ENCODE measurements around the gene SUV39H2.
"Not testable (repeated sequence)": the region's sequence is repeated elsewhere in the genome, so short reads cannot be mapped to it uniquely, and the experiment has no call there.

The SUV39H2 gene

DNA sequence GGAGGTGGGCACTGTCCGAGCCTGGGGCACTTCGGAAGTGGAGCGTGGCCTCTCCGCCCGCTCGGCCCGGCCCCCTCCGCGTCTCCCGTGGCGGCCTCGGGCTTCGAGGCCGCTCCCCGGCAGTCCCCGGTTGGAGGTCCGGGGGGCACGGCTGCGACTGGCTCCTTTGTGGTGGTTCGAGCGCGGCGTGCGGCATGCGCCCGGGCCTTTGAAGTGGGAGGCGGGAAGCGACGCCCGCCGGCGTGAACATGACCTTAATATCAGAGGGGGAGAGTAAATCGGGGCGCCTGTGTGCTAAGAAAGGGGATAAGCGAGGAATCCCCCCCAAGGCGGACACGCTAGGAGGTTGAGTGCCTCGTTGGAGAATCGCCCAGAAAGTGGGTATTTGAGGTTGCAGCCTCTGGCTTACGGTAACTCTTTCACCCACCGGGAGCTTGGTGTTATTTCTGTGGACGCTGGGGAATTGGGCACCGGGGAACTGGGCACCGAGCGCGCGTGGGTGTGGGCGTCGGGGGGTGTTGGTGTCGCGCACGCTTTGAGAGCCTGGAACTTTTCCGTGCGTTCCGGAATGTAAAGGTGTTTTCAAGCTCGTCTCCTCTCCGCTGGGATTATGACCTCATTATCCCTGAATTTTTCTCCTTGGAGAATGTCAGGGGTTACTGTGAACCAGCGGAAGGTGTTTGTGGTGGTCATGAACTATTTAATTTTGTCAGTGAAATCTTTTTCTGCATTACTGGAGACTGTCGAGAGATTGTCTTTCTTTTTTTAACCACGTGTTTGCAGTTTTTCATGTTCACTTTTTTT is 660 bp downstream of the SUV39H2 start:
- no peaks in the 10 kb centered on the region for H3K9me3 ChIP-seq (ENCODE audit: insufficient read depth, low read depth, low read length)
- peaks cover 35% of the 10 kb centered on the region for H3K4me1 ChIP-seq (ENCODE audit: insufficient read depth, low read length)
- H3K27me3 ChIP-seq (ENCODE audit: insufficient read depth, low read length) = no peaks in the 10 kb centered on the region
- H3K27ac ChIP-seq (ENCODE audit: low read depth, low read length) = peak overlapping the region; percentile 89
- under 1% methylated on average over 59 of the region's 60 CpGs for WGBS
- peak overlapping the region; percentile 93 for H3K9ac ChIP-seq (ENCODE audit: low read depth, low read length)
- peak overlapping the region; percentile 98 for H3K4me3 ChIP-seq (ENCODE audit: low read length)
- H3K36me3 ChIP-seq (ENCODE audit: insufficient read depth, low read length) = peaks cover 21% of the 10 kb centered on the region

DNA sequence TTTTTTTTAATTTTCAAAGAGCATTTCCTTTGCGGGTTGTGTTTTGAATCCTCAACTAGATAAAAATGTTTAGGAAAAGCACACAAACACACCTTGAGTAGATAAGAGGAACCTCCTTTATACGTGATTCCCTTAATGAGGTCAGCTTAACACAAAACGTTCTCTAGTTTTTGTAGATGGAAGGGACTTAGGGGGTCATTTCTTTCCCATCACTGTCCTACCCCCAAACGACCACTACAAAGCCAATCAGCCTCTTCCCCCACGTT is 1.2 kb downstream of the SUV39H2 start:
- H3K9me3 ChIP-seq (ENCODE audit: insufficient read depth, low read depth, low read length) = no peaks in the 10 kb centered on the region
- no peak overlapping the region for H3K27ac ChIP-seq (ENCODE audit: low read depth, low read length)
- H3K4me1 ChIP-seq (ENCODE audit: insufficient read depth, low read length) = peaks cover 35% of the 10 kb centered on the region
- H3K36me3 ChIP-seq (ENCODE audit: insufficient read depth, low read length) = peaks cover 26% of the 10 kb centered on the region
- H3K9ac ChIP-seq (ENCODE audit: low read depth, low read length) = peak overlapping the region; percentile 93
- peak overlapping the region; percentile 98 for H3K4me3 ChIP-seq (ENCODE audit: low read length)
- H3K27me3 ChIP-seq (ENCODE audit: insufficient read depth, low read length) = no peaks in the 10 kb centered on the region
- WGBS = 0% methylated on average over 1 of the region's 5 CpGs

DNA sequence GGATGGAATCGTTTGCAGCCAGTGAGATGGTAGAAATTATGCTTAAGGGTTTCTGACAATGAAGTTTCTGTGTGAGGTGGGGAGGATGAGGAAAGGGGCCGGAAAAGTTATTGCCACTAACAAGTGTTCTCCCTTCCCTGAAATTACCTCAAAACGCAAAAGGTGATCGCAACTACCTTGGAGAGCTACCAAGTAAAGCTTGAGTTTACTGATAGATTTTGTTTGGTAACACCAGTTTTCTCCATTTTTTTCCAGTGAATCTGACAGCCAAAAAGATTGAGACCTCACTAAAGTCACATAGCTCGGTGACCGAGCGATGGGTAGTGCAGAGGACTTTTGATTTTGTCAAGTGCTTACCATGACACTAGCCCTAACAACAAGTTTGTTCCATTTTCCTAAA is 1.6 kb downstream of the SUV39H2 start:
- H3K4me3 ChIP-seq (ENCODE audit: low read length) = peak overlapping the region; percentile 98
- H3K27ac ChIP-seq (ENCODE audit: low read depth, low read length) = no peak overlapping the region
- no peaks in the 10 kb centered on the region for H3K9me3 ChIP-seq (ENCODE audit: insufficient read depth, low read depth, low read length)
- peak overlapping the region; percentile 93; the same call in 1 of the 2 replicates for H3K9ac ChIP-seq (ENCODE audit: low read depth, low read length)
- WGBS = 43% methylated on average over 7 of the region's 7 CpGs
- no peaks in the 10 kb centered on the region for H3K27me3 ChIP-seq (ENCODE audit: insufficient read depth, low read length)
- H3K36me3 ChIP-seq (ENCODE audit: insufficient read depth, low read length) = peaks cover 30% of the 10 kb centered on the region
- peaks cover 35% of the 10 kb centered on the region for H3K4me1 ChIP-seq (ENCODE audit: insufficient read depth, low read length)

GRCh38 chr10:14884082-14884481 is 5.4 kb downstream of the SUV39H2 start:
- Histone ChIP-seq H3K9ac (ENCODE audit: low read depth, low read length) (no peak overlapping the region), H3K27ac (ENCODE audit: low read depth, low read length) (no peak overlapping the region), H3K27me3 (ENCODE audit: insufficient read depth, low read length) (no peaks in the 10 kb centered on the region), H3K9me3 (ENCODE audit: insufficient read depth, low read depth, low read length) (no peaks in the 10 kb centered on the region), H3K4me3 (ENCODE audit: low read length) (no peak overlapping the region), H3K4me1 (ENCODE audit: insufficient read depth, low read length) (peaks cover 16% of the 10 kb centered on the region), H3K36me3 (ENCODE audit: insufficient read depth, low read length) (peaks cover 48% of the 10 kb centered on the region)
- 94% methylated on average over 3 of the region's 3 CpGs for WGBS

DNA sequence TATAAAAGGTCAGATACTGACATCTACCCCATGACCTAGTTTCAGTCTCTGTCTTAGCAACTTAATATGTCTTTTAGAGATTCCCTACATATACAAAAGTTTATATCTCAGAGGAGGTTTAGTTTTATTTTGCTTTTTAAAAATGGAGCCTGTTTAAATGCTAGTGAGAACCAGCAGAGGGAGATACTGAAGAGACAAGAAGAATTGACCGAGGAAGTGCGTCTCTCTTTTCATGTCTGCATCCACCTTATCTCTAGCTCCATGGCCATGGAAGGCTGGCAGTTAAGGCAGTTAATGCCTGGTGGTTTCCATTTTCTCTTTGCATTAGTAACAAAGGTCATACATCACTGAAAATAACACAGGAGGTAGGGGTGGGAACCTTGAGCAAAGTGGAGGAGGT is 10.7 kb downstream of the SUV39H2 start:
- H3K9ac ChIP-seq (ENCODE audit: low read depth, low read length) = no peak overlapping the region
- 82% methylated on average over 2 of the region's 2 CpGs for WGBS

GRCh38 chr10:14891151-14891550 is 12.5 kb downstream of the SUV39H2 start:
- H3K27me3 ChIP-seq (ENCODE audit: insufficient read depth, low read length) = no peaks in the 10 kb centered on the region
- H3K4me1 ChIP-seq (ENCODE audit: insufficient read depth, low read length) = no peaks in the 10 kb centered on the region
- 94% methylated on average over 1 of the region's 1 CpG for WGBS
- no peak overlapping the region for H3K4me3 ChIP-seq (ENCODE audit: low read length)
- no peak overlapping the region for H3K9ac ChIP-seq (ENCODE audit: low read depth, low read length)
- H3K36me3 ChIP-seq (ENCODE audit: insufficient read depth, low read length) = peaks cover 13% of the 10 kb centered on the region
- H3K27ac ChIP-seq (ENCODE audit: low read depth, low read length) = no peak overlapping the region
- H3K9me3 ChIP-seq (ENCODE audit: insufficient read depth, low read depth, low read length) = no peaks in the 10 kb centered on the region

More for the DNA sequence above, 10.7 kb downstream of the SUV39H2 start:
- Histone ChIP-seq H3K36me3 (ENCODE audit: insufficient read depth, low read length) (peaks cover 30% of the 10 kb centered on the region), H3K9me3 (ENCODE audit: insufficient read depth, low read depth, low read length) (no peaks in the 10 kb centered on the region), H3K4me3 (ENCODE audit: low read length) (no peak overlapping the region), H3K27ac (ENCODE audit: low read depth, low read length) (no peak overlapping the region), H3K4me1 (ENCODE audit: insufficient read depth, low read length) (no peaks in the 10 kb centered on the region), H3K27me3 (ENCODE audit: insufficient read depth, low read length) (no peaks in the 10 kb centered on the region)

- Histone ChIP-seq H3K9me3 (ENCODE audit: insufficient read depth, low read depth, low read length) (peaks cover 8% of the 10 kb centered on the region), H3K27me3 (ENCODE audit: insufficient read depth, low read length) (no peaks in the 10 kb centered on the region), H3K9ac (ENCODE audit: low read depth, low read length) (no peak overlapping the region), H3K36me3 (ENCODE audit: insufficient read depth, low read length) (peaks cover 97% of the 10 kb centered on the region), H3K27ac (ENCODE audit: low read depth, low read length) (no peak overlapping the region), H3K4me1 (ENCODE audit: insufficient read depth, low read length) (peaks cover 6% of the 10 kb centered on the region), H3K4me3 (ENCODE audit: low read length) (no peak overlapping the region)
- WGBS = 70% methylated on average over 1 of the region's 1 CpG
Measured at GRCh38 chr10:14904316-14904732, 25.7 kb downstream of the SUV39H2 start.

DNA sequence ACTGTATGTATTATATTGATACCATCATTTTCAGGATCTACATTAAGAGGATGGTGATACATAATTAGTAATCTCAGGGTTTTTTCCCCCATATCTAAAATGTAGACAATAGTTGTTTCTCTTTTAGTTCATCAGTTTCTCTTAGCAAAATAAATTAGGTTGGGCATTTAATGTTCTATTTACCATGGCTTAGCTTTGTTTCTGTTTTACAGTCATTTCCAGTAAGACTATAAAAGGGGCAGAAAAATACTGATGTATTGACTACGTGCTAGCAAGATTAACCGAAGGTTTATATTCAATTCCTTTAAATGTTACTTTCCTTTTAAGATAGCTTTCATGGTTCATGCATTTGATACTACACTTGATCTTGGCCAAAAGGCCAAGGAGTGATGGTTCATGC is 26.2 kb downstream of the SUV39H2 start:
- Histone ChIP-seq H3K27me3 (ENCODE audit: insufficient read depth, low read length) (no peaks in the 10 kb centered on the region), H3K27ac (ENCODE audit: low read depth, low read length) (no peak overlapping the region), H3K4me3 (ENCODE audit: low read length) (no peak overlapping the region), H3K4me1 (ENCODE audit: insufficient read depth, low read length) (peaks cover 6% of the 10 kb centered on the region), H3K36me3 (ENCODE audit: insufficient read depth, low read length) (peaks cover 97% of the 10 kb centered on the region), H3K9me3 (ENCODE audit: insufficient read depth, low read depth, low read length) (peaks cover 8% of the 10 kb centered on the region), H3K9ac (ENCODE audit: low read depth, low read length) (no peak overlapping the region)
- WGBS = 100% methylated on average over 2 of the region's 2 CpGs

DNA sequence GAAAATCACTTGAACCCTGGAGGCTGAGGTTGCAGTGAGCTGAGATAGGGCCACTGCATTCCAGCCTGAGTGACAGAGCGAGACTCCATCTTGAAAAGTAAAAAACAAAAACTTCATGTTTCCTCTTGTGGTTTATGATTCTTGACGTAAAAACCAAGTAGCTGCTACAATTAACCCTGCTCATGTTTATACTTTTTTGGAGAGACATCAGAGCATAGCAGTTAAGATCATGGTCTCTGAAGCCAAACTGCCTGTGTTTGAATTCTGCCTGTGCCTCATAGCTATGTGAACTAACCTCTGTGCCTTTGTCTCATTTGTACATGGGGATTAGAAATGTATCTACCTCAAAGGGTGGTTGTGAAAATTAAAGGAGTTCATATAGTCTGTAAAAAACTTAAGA is 27.2 kb downstream of the SUV39H2 start:
- H3K4me3 ChIP-seq (ENCODE audit: low read length) = no peak overlapping the region
- H3K9me3 ChIP-seq (ENCODE audit: insufficient read depth, low read depth, low read length) = peaks cover 8% of the 10 kb centered on the region
- peaks cover 97% of the 10 kb centered on the region for H3K36me3 ChIP-seq (ENCODE audit: insufficient read depth, low read length)
- peaks cover 6% of the 10 kb centered on the region for H3K4me1 ChIP-seq (ENCODE audit: insufficient read depth, low read length)
- H3K9ac ChIP-seq (ENCODE audit: low read depth, low read length) = no peak overlapping the region
- no peak overlapping the region for H3K27ac ChIP-seq (ENCODE audit: low read depth, low read length)
- H3K27me3 ChIP-seq (ENCODE audit: insufficient read depth, low read length) = no peaks in the 10 kb centered on the region
- 98% methylated on average over 2 of the region's 2 CpGs for WGBS

- WGBS = 96% methylated on average over 2 of the region's 2 CpGs
- H3K36me3 ChIP-seq (ENCODE audit: insufficient read depth, low read length) = peaks cover 97% of the 10 kb centered on the region
- H3K9ac ChIP-seq (ENCODE audit: low read depth, low read length) = no peak overlapping the region
- no peak overlapping the region for H3K27ac ChIP-seq (ENCODE audit: low read depth, low read length)
- H3K4me1 ChIP-seq (ENCODE audit: insufficient read depth, low read length) = peaks cover 6% of the 10 kb centered on the region
- no peaks in the 10 kb centered on the region for H3K27me3 ChIP-seq (ENCODE audit: insufficient read depth, low read length)
- H3K4me3 ChIP-seq (ENCODE audit: low read length) = no peak overlapping the region
- peaks cover 8% of the 10 kb centered on the region for H3K9me3 ChIP-seq (ENCODE audit: insufficient read depth, low read depth, low read length)
Measured at GRCh38 chr10:14906765-14907164, 28.1 kb downstream of the SUV39H2 start.

- H3K4me1 ChIP-seq (ENCODE audit: insufficient read depth, low read length); H3K27ac ChIP-seq (ENCODE audit: low read depth, low read length); H3K4me3 ChIP-seq (ENCODE audit: low read length); H3K9ac ChIP-seq (ENCODE audit: low read depth, low read length); H3K9me3 ChIP-seq (ENCODE audit: insufficient read depth, low read depth, low read length); H3K27me3 ChIP-seq (ENCODE audit: insufficient read depth, low read length): not testable (repeated sequence)
- H3K36me3 ChIP-seq (ENCODE audit: insufficient read depth, low read length) = peaks cover 91% of the 10 kb centered on the region
- 100% methylated on average over 3 of the region's 4 CpGs for WGBS
Measured at GRCh38 chr10:14907591-14907990, 28.9 kb downstream of the SUV39H2 start.

DNA sequence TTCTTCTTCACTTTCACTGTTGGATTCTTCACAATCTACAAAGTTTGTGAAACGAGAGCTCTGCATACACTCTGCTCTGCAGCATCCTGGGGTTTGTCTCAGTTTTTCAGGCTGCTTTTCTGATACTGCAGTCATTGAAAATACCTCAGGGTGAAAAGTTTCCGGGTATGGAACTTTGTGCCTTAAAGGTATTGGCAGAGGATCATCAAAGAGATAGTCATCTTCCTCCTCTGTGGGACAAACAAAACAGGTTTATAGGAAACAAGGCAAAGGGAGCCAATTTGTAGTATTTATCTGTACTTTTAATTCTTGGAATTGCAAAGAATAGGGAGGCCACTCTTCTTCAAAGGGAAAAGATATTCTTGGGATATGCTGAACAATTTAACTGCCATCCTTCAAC is 30.4 kb downstream of the SUV39H2 start:
- Histone ChIP-seq H3K9ac (ENCODE audit: low read depth, low read length) (no peak overlapping the region), H3K4me3 (ENCODE audit: low read length) (no peak overlapping the region), H3K36me3 (ENCODE audit: insufficient read depth, low read length) (peaks cover 82% of the 10 kb centered on the region), H3K4me1 (ENCODE audit: insufficient read depth, low read length) (peaks cover 6% of the 10 kb centered on the region), H3K9me3 (ENCODE audit: insufficient read depth, low read depth, low read length) (peaks cover 14% of the 10 kb centered on the region), H3K27ac (ENCODE audit: low read depth, low read length) (no peak overlapping the region), H3K27me3 (ENCODE audit: insufficient read depth, low read length) (no peaks in the 10 kb centered on the region)
- 93% methylated on average over 2 of the region's 2 CpGs for WGBS
